GM12878 (cell line): ENCODE results near the gene PDK3. TPM values are rescaled to one million over a fixed set of nuclear protein-coding genes. Genes with fewer than 3 reads are reported as not detected.

Experiments used
- ATAC-seq: fragments of 200-7000 bp; cut with Tn5 transposase; 3 replicates; pipeline ENCODE4 v1.9.1; 2020; ENCODE audit warnings: mild to moderate bottlenecking, moderate library complexity
- BruUV-seq: library from RNA; stranded (reverse); fragments of 400-500 nt; replicated peaks from 2 replicates; lab custom pipeline; 2021; lab: Mats Ljungman, UMichigan
- CTCF ChIA-PET: fragments of 300-600 bp; sonication (Branson Sonifier 250); formaldehyde crosslinking; extraction: SDS; loops from one replicate; lab custom pipeline; 2021; ENCODE audit warnings: inconsistent platforms; lab: Yijun Ruan, JAX
- POLR2A ChIA-PET: fragments of 350-600 bp; formaldehyde crosslinking; extraction: SDS; loops from one replicate; lab custom pipeline; 2021; ENCODE audit warnings: inconsistent platforms; lab: Charles Lee
- RAD21 ChIA-PET: fragments of 300-600 bp; sonication (Branson Sonifier 250); formaldehyde crosslinking; loops from one replicate; lab custom pipeline; 2023; ENCODE audit warnings: antibody characterized with exemption; ENCODE audit not compliant: unreplicated experiment; lab: Charles Lee
- SMC1A ChIA-PET: fragments of 300-600 bp; sonication (Branson Sonifier 250); formaldehyde crosslinking; loops from one replicate; lab custom pipeline; 2023; ENCODE audit not compliant: unreplicated experiment, uncharacterized antibody; lab: Charles Lee
- DNase-seq: peaks from one replicate; pipeline ENCODE4 v3.0.0-alpha.2; 2011; ENCODE audit warnings: low read depth, low spot score
- FAIRE-seq: peaks from 3 replicates; lab custom pipeline; 2011; peaks lifted over from hg19 to GRCh38; lab: Jason Lieb, UNC
- H2AFZ ChIP-seq: 2 replicates; pipeline ENCODE4 v1.6.0; 2011; ENCODE audit warnings: low read depth, low read length, control low read depth; ENCODE audit not compliant: control insufficient read depth
- H3K27ac ChIP-seq: 2 replicates; pipeline ENCODE4 v1.5.1; 2011; ENCODE audit warnings: control low read depth; ENCODE audit not compliant: control insufficient read depth, insufficient read depth
- H3K27me3 ChIP-seq, 2 experiments: replicated peaks in 1 of 2; 2 replicates each; pipeline versions ENCODE4 v1.6.0 to v1.6.1; 2011; ENCODE audit warnings: low read length in 1 of 2; ENCODE audit not compliant: control insufficient read depth in 2 of 2, insufficient read depth in 2 of 2
- H3K36me3 ChIP-seq, 2 experiments: 2 replicates each; pipeline ENCODE4 v1.5.1; 2011; ENCODE audit warnings: low read length in 1 of 2; ENCODE audit not compliant: control insufficient read depth in 2 of 2, insufficient read depth in 2 of 2
- H3K4me1 ChIP-seq: 2 replicates; pipeline ENCODE4 v1.6.1; 2011; ENCODE audit warnings: mild to moderate bottlenecking, low read length, moderate library complexity, mixed read lengths; ENCODE audit not compliant: control insufficient read depth, insufficient read depth
- H3K4me2 ChIP-seq: 2 replicates; pipeline ENCODE4 v1.6.0; 2011; ENCODE audit warnings: control low read depth; ENCODE audit not compliant: control insufficient read depth, insufficient read depth
- H3K4me3 ChIP-seq: fragments of 200-600 bp; sonication (generic); 2 replicates; pipeline ENCODE4 v1.5.1; 2016
- H3K79me2 ChIP-seq: 2 replicates; pipeline ENCODE4 v1.6.0; 2011; ENCODE audit warnings: low read length; ENCODE audit not compliant: control insufficient read depth, insufficient read depth
- H3K9ac ChIP-seq: 2 replicates; pipeline ENCODE4 v1.8.0; 2011; ENCODE audit warnings: low read length, control low read depth, mixed read lengths; ENCODE audit not compliant: control insufficient read depth, insufficient read depth
- H3K9me3 ChIP-seq: replicated peaks from 3 replicates; pipeline ENCODE4 v1.5.1; 2011; ENCODE audit warnings: mild to moderate bottlenecking, low read length; ENCODE audit not compliant: control insufficient read depth, insufficient read depth
- H4K20me1 ChIP-seq: 2 replicates; pipeline ENCODE4 v1.6.0; 2011; ENCODE audit not compliant: control insufficient read depth, insufficient read depth
- ATF7 ChIP-seq: fragments of 450-650 bp; IDR thresholded peaks from 2 replicates; pipeline ENCODE4 v1.6.1; 2016; ENCODE audit warnings: low read depth, mild to moderate bottlenecking
- BCL3 ChIP-seq: IDR thresholded peaks from 2 replicates; pipeline ENCODE4 v1.6.1; 2011; ENCODE audit warnings: borderline replicate concordance, low read depth, mild to moderate bottlenecking, moderate library complexity, low read length; ENCODE audit not compliant: insufficient read depth, poor library complexity, severe bottlenecking
- E4F1 ChIP-seq: fragments of 450-650 bp; IDR thresholded peaks from 2 replicates; pipeline ENCODE4 v1.6.1; 2018; ENCODE audit warnings: borderline replicate concordance, mild to moderate bottlenecking; ENCODE audit not compliant: partially characterized antibody
- GABPA ChIP-seq: IDR thresholded peaks from 2 replicates; pipeline ENCODE4 v1.6.1; 2014; ENCODE audit warnings: antibody characterized with exemption, low read depth, mild to moderate bottlenecking, inconsistent platforms
- POLR2AphosphoS2 ChIP-seq: IDR thresholded peaks from 2 replicates; pipeline ENCODE4 v1.6.1; 2011; ENCODE audit warnings: low read depth, mild to moderate bottlenecking, low read length, improper control_type of control experiment, moderate library complexity
- STAT1 ChIP-seq: fragments of 450-650 bp; conservative IDR thresholded peaks from 2 replicates; pipeline ENCODE4 v1.6.1; 2014; ENCODE audit warnings: antibody characterized with exemption, mild to moderate bottlenecking
- ZZZ3 ChIP-seq: IDR thresholded peaks from 2 replicates; pipeline ENCODE4 v1.6.1; 2011; ENCODE audit warnings: low read depth; ENCODE audit not compliant: control insufficient read depth, insufficient read length
- WGBS: methylation state at CpG from one replicate; pipeline ENCODE4 v1.1.6; 2016; ENCODE audit warnings: low lambda C conversion rate; ENCODE audit not compliant: insufficient replicate concordance, insufficient coverage; ENCODE audit errors: missing lambda C conversion rate; 5-methylcytosine and 5-hydroxymethylcytosine counted together
- in situ Hi-C: fragments of 300-500 bp; cut with MboI; formaldehyde crosslinking; loops from 9 replicates; pipeline ENCODE4 v1.14.3; 2018; ENCODE audit warnings: mixed read lengths
- intact Hi-C: fragments of 100-400 bp; cut with micrococcal nuclease; formaldehyde crosslinking; loops from one replicate; pipeline ENCODE4 v1.14.2; 2022; ENCODE audit not compliant: unreplicated experiment
- polyA plus RNA-seq, 11 experiments: library from polyadenylated mRNA; depleted of rRNA in 4 of 11; unstranded in 6 of 11; stranded (reverse) in 5 of 11; fragments of >200 nt; fragmentation: Nextera tagmentation in 4 of 11; fragmentation: Illumina TruSeq in 1 of 11; extraction: Ambion mirVana in 4 of 11; extraction: Trizol in 1 of 11; gene quantifications; 1 replicate in 1 of 11; 2 replicates in 10 of 11; pipeline versions ENCODE4 v1.2.1 to v1.2.3, GENCODE V29; 2011 to 2016; ENCODE audit warnings: inconsistent platforms in 2 of 11, missing spikeins in 2 of 11, low read depth in 1 of 11
- total RNA-seq, 4 experiments: library from RNA; depleted of rRNA in 3 of 4; stranded (reverse); fragments of >200 nt in 3 of 4; fragmentation: Illumina TruSeq in 1 of 4; extraction: Trizol in 1 of 4; gene quantifications; 2 replicates each; pipeline versions ENCODE4 v1.2.1 to v1.2.3, GENCODE V29; 2013 to 2021

PDK3 gene
- total and polyA plus RNA-seq, 10 of the 15 experiments (the other 5 are each of a cell fraction or from before 2014, with no cell fraction given), result 4.2 to 54.6 (median 21.9) TPM

- TF ChIP-seq E4F1, result no peak
These were observed 29.6 kb downstream of the PDK3 start (continued) for GRCh38 chrX:24494647-24495075.

GRCh38 chrX:24495700-24496099, 30.6 kb downstream of the PDK3 start:
- Histone ChIP-seq H3K27ac (no peak overlapping the region), H3K27me3 (no peaks in the 10 kb centered on the region; a peak in 1 of 4 replicates), H3K79me2 (no peaks in the 10 kb centered on the region), H3K9ac (no peak overlapping the region), H4K20me1 (no peaks in the 10 kb centered on the region), H3K4me1 (peaks cover 3% of the 10 kb centered on the region; the same call in 1 of the 2 replicates), H2AFZ (no peak overlapping the region)
- in situ Hi-C loops (no loop called here), intact Hi-C loops (no loop called here)
- ChIA-PET CTCF (interaction anchor here (4.2 kb wide), 1 partner anchor 99 kb away, joined by 20 read pairs; no protein-coding TSS in a partner anchor), POLR2A (no interaction called here), SMC1A (interaction anchor here (0.7 to 2.4 kb wide), 4 partner anchors 17 to 99 kb away, joined by 3 to 8 read pairs (median 5); no protein-coding TSS in a partner anchor)
- no TSS peak for BruUV-seq
- no peak for FAIRE-seq
- TF ChIP-seq STAT1 (no peak), BCL3 (no peak), ZZZ3 (no peak), POLR2AphosphoS2 (no peak), GABPA (no peak), ATF7 (no peak)
- TF ChIP-seq, all 136 proteins: peak for 0
- H3K36me3 ChIP-seq, result peaks cover 0 to 3% of the 10 kb centered on the region in 2 experiments; a peak in 1 of 4 replicates
- H3K4me2 ChIP-seq, result no peak overlapping the region
- H3K4me3 ChIP-seq, result no peak overlapping the region
- RAD21 ChIA-PET, result interaction anchor here (1.7 kb wide), 1 partner anchor 100 kb away, joined by 5 read pairs; no protein-coding TSS in a partner anchor
- H3K9me3 ChIP-seq, result no peaks in the 10 kb centered on the region
- DNase-seq (no peak), ATAC-seq (no peak)
- 63% methylated on average over 6 of the region's 6 CpGs for WGBS
